ENCODE measurements around the gene MTCH1. TPM values are rescaled to one million over a fixed set of nuclear protein-coding genes. Genes with fewer than 3 reads are reported as not detected.

Gene MTCH1
- total and polyA plus RNA-seq, 2 of the 4 experiments (the other 2 are of a cell fraction): 215 to 263 TPM

GRCh38 chr6:36945301-36945700, 40.7 kb downstream of the MTCH1 start:
- H2AK9ac ChIP-seq (replicated peaks; ENCODE audit: low read depth, low read length, poor library complexity): no peak overlapping the region
- ATAC-seq (ENCODE audit: low read depth): no peak
- H2BK120ac ChIP-seq (ENCODE audit: low read depth, low read length): no peak overlapping the region
- H3K9ac ChIP-seq (ENCODE audit: low read depth, low read length): no peak overlapping the region
- H4K5ac ChIP-seq (ENCODE audit: low read depth, low read length): no peak overlapping the region
- no peak overlapping the region for H3K4ac ChIP-seq (ENCODE audit: low read depth, low read length)
- no peak overlapping the region for H2BK20ac ChIP-seq (ENCODE audit: low read depth, low read length)
- no peaks in the 10 kb centered on the region for H4K20me1 ChIP-seq (ENCODE audit: insufficient read depth, low read length)
- H3K4me1 ChIP-seq (ENCODE audit: control insufficient read depth, insufficient read depth, low read length): peaks cover 5% of the 10 kb centered on the region; the same call in 1 of the 2 replicates
- dilution Hi-C loops (cut with HindIII; ENCODE audit: low sequenced_read_pairs, unreplicated experiment) (no loop called here), intact Hi-C loops (cut with micrococcal nuclease) (no loop called here), in situ Hi-C loops (cut with MboI; ENCODE audit: low sequenced_read_pairs) (no loop called here)
- no peaks in the 10 kb centered on the region for H3K9me3 ChIP-seq (ENCODE audit: control insufficient read depth, insufficient read depth, low read length)
- no peak overlapping the region for H3K4me2 ChIP-seq (ENCODE audit: low read depth, low read length)
- H2BK5ac ChIP-seq (ENCODE audit: low read depth, low read length, poor library complexity, severe bottlenecking): no peak overlapping the region
- H3K79me1 ChIP-seq (ENCODE audit: low read depth in 1 of 2, low read length in 2 of 2): no peaks in the 10 kb centered on the region
- no peak overlapping the region for H2BK15ac ChIP-seq (ENCODE audit: low read depth, low read length)
- no peak overlapping the region for H2AK5ac ChIP-seq (ENCODE audit: low read depth, low read length)
- H3K27ac ChIP-seq (ENCODE audit: insufficient read depth, low read length): no peak overlapping the region
- no peak for DNase-seq
- BruUV-seq (replicated peaks): no TSS peak
- H3K9me1 ChIP-seq (ENCODE audit: insufficient read depth, low read length): no peaks in the 10 kb centered on the region
- no peaks in the 10 kb centered on the region for H3K27me3 ChIP-seq (ENCODE audit: control insufficient read depth, insufficient read depth, low read length)
- H3K23ac ChIP-seq (ENCODE audit: low read depth, low read length): no peak overlapping the region
- TF ChIP-seq BHLHE40 (IDR thresholded peaks at IDR 0.05; ENCODE audit: low read depth, low read length) (no peak), RFX5 (IDR thresholded peaks at IDR 0.05; ENCODE audit: low read depth, low read length) (no peak), POLR2A (IDR thresholded peaks at IDR 0.05; ENCODE audit: low read depth, low read length) (no peak), MAZ (IDR thresholded peaks at IDR 0.05; ENCODE audit: borderline replicate concordance, low read depth, low read length) (no peak), RCOR1 (IDR thresholded peaks at IDR 0.05; ENCODE audit: insufficient replicate concordance, low read length) (no peak), CTCF (conservative IDR thresholded peaks at IDR 0.05; ENCODE audit: low read depth, low read length) (no peak), USF2 (IDR thresholded peaks at IDR 0.05; ENCODE audit: low read depth, low read length) (no peak), MAFK (IDR thresholded peaks at IDR 0.05; ENCODE audit: low read depth, low read length) (no peak), CEBPB (IDR thresholded peaks at IDR 0.05; ENCODE audit: low read depth, low read length) (no peak), MXI1 (IDR thresholded peaks at IDR 0.05; ENCODE audit: borderline replicate concordance, low read depth, low read length) (no peak), FOS (IDR thresholded peaks at IDR 0.05; ENCODE audit: low read depth, low read length) (no peak), ELK1 (IDR thresholded peaks at IDR 0.05; ENCODE audit: borderline replicate concordance, low read depth, low read length) (no peak), NFE2L2 (IDR thresholded peaks at IDR 0.05; ENCODE audit: low read depth, low read length) (no peak), RAD21 (IDR thresholded peaks at IDR 0.05; ENCODE audit: low read length) (no peak), SMC3 (IDR thresholded peaks at IDR 0.05; ENCODE audit: low read depth, low read length) (no peak), CHD1 (IDR thresholded peaks at IDR 0.05; ENCODE audit: low read depth, low read length) (no peak)
- no peak overlapping the region for H3K18ac ChIP-seq (ENCODE audit: low read depth, low read length)
- H2AFZ ChIP-seq (replicated peaks; ENCODE audit: low read length, poor library complexity): no peak overlapping the region
- no peak overlapping the region for H3K4me3 ChIP-seq (ENCODE audit: insufficient read depth, low read depth, low read length)
- H3K14ac ChIP-seq (replicated peaks; ENCODE audit: low read depth, low read length): no peak overlapping the region
- no peak overlapping the region for H3K56ac ChIP-seq (ENCODE audit: extremely low read depth, insufficient read depth, low read length)
- POLR2A ChIA-PET (ENCODE audit: unreplicated experiment): no interaction called here
- CTCF ChIA-PET: no interaction called here
- H4K8ac ChIP-seq (ENCODE audit: low read depth in 2 of 2, low read length in 2 of 2): no peak overlapping the region
- WGBS, 2 experiments (ENCODE audit: extremely low coverage in 2 of 2, insufficient read length in 1 of 2): no CpG with 5 or more reads among the region's 4 CpGs
- H3K36me3 ChIP-seq (ENCODE audit: control insufficient read depth, insufficient read depth, low read length): no peaks in the 10 kb centered on the region
- no peak overlapping the region for H4K91ac ChIP-seq (ENCODE audit: insufficient read depth, low read depth, low read length)

Data from IMR-90 (cell line).